DOHH2 (cell line): ENCODE results near the gene NCR1.
"Not testable (repeated sequence)": the region's sequence is repeated elsewhere in the genome, so short reads cannot be mapped to it uniquely, and the experiment has no call there.

ENCODE experiments used
- H3F3A ChIP-seq: fragments of 200-600 bp; sonication (generic), shearing (Covaris generic); 2 replicates; pipeline ENCODE4 v1.6.0; 2016; ENCODE audit warnings: antibody characterized with exemption, mild to moderate bottlenecking; ENCODE audit not compliant: control insufficient read depth, insufficient read depth
- H3K27ac ChIP-seq: fragments of 200-600 bp; sonication (generic); 2 replicates; pipeline ENCODE4 v1.5.1; 2014; ENCODE audit warnings: low read depth, mild to moderate bottlenecking, low read length, moderate library complexity
- H3K27me3 ChIP-seq: fragments of 200-600 bp; sonication (generic); 2 replicates; pipeline ENCODE4 v1.6.1; 2014; ENCODE audit warnings: mild to moderate bottlenecking, low read length, mixed read lengths; ENCODE audit not compliant: control insufficient read depth
- H3K36me3 ChIP-seq: fragments of 200-600 bp; sonication (generic); 2 replicates; pipeline ENCODE4 v1.6.1; 2014; ENCODE audit warnings: mild to moderate bottlenecking, low read length, moderate library complexity, mixed read lengths; ENCODE audit not compliant: control insufficient read depth
- H3K4me1 ChIP-seq: fragments of 200-600 bp; sonication (generic); 2 replicates; pipeline ENCODE4 v1.6.1; 2014; ENCODE audit warnings: mild to moderate bottlenecking, low read length, mixed read lengths; ENCODE audit not compliant: control insufficient read depth
- H3K4me2 ChIP-seq: fragments of 200-600 bp; sonication (generic); 2 replicates; pipeline ENCODE4 v1.6.0; 2014; ENCODE audit warnings: mild to moderate bottlenecking, low read length, moderate library complexity
- H3K4me3 ChIP-seq: fragments of 200-600 bp; sonication (generic); 2 replicates; pipeline ENCODE4 v1.5.1; 2014; ENCODE audit warnings: mild to moderate bottlenecking, low read length, mixed read lengths
- H3K79me2 ChIP-seq: fragments of 200-600 bp; sonication (generic); 2 replicates; pipeline ENCODE4 v1.6.1; 2014; ENCODE audit warnings: mild to moderate bottlenecking, low read length, mixed read lengths; ENCODE audit not compliant: control insufficient read depth
- H3K9me2 ChIP-seq: fragments of 200-600 bp; sonication (generic); replicated peaks from 2 replicates; pipeline ENCODE4 v1.6.1; 2014; ENCODE audit warnings: mild to moderate bottlenecking, low read length, mixed read lengths; ENCODE audit not compliant: control insufficient read depth
- H3K9me3 ChIP-seq: fragments of 200-600 bp; sonication (generic); 2 replicates; pipeline ENCODE4 v1.6.1; 2014; ENCODE audit warnings: antibody characterized with exemption, low read length, mixed read lengths; ENCODE audit not compliant: control insufficient read depth, insufficient read depth
- H4K20me1 ChIP-seq: fragments of 200-600 bp; sonication (generic); 2 replicates; pipeline ENCODE4 v1.6.0; 2014; ENCODE audit warnings: low read depth, mild to moderate bottlenecking, antibody characterized with exemption, low read length, moderate library complexity; ENCODE audit not compliant: control insufficient read depth, insufficient read depth
- EZH2phosphoT487 ChIP-seq: fragments of 200-600 bp; sonication (generic); IDR thresholded peaks from 2 replicates; pipeline ENCODE4 v1.6.1; 2017; ENCODE audit warnings: borderline replicate concordance, mild to moderate bottlenecking, antibody characterized with exemption, low read length, moderate library complexity, mixed read lengths
- TF ChIP-seq, protein P1 (sequence below): fragments of 200-600 bp; sonication (generic); IDR thresholded peaks from one replicate; pipeline ENCODE4 v1.5.1; 2014; ENCODE audit warnings: antibody characterized with exemption, mild to moderate bottlenecking, low read depth, low read length; ENCODE audit not compliant: poor library complexity, severe bottlenecking

NCR1 gene

DNA sequence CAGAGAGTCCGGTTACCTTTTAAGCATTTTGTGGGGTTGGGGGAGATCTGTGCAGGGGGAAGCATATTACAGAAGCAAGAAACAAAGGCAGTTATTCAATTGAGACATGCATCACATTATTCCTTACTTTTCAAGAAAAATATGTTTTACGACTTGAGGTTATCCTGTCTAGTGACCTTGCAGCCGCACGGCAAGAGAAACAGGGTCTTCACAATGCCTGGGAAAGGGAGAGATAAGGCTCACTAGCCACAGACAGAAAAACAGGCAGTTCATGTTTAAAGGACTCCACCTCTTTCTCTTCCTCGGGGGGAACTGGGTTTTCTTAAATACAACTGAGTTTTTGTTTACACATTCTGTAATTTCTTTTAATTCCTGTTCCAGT, 536 bp upstream of the NCR1 start:
- no peaks in the 10 kb centered on the region for H3K79me2 ChIP-seq
- H3K9me2 ChIP-seq = no peaks in the 10 kb centered on the region
- no peaks in the 10 kb centered on the region for H3K36me3 ChIP-seq
- no peaks in the 10 kb centered on the region for H4K20me1 ChIP-seq
- H3K27me3 ChIP-seq = peaks cover 14% of the 10 kb centered on the region; the same call in 1 of the 2 replicates
- H3K4me1 ChIP-seq = no peaks in the 10 kb centered on the region; the same call in 1 of the 2 replicates
- H3K9me3 ChIP-seq = no peaks in the 10 kb centered on the region
- no peaks in the 10 kb centered on the region for H3F3A ChIP-seq
- no peak overlapping the region for H3K27ac ChIP-seq
- H3K4me2 ChIP-seq = no peak overlapping the region
- no peak overlapping the region for H3K4me3 ChIP-seq
- no peak for TF ChIP-seq EZH2phosphoT487
- TF ChIP-seq, protein P1, sequence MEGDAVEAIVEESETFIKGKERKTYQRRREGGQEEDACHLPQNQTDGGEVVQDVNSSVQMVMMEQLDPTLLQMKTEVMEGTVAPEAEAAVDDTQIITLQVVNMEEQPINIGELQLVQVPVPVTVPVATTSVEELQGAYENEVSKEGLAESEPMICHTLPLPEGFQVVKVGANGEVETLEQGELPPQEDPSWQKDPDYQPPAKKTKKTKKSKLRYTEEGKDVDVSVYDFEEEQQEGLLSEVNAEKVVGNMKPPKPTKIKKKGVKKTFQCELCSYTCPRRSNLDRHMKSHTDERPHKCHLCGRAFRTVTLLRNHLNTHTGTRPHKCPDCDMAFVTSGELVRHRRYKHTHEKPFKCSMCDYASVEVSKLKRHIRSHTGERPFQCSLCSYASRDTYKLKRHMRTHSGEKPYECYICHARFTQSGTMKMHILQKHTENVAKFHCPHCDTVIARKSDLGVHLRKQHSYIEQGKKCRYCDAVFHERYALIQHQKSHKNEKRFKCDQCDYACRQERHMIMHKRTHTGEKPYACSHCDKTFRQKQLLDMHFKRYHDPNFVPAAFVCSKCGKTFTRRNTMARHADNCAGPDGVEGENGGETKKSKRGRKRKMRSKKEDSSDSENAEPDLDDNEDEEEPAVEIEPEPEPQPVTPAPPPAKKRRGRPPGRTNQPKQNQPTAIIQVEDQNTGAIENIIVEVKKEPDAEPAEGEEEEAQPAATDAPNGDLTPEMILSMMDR = no peak

- no peak for TF ChIP-seq EZH2phosphoT487
- TF ChIP-seq, protein P1 = no peak
- Histone ChIP-seq H3K27me3 (peaks cover 14% of the 10 kb centered on the region; the same call in 1 of the 2 replicates), H3K36me3 (no peaks in the 10 kb centered on the region), H3K27ac (no peak overlapping the region), H3K4me1 (no peaks in the 10 kb centered on the region; the same call in 1 of the 2 replicates), H3K4me3 (no peak overlapping the region), H3K9me3 (no peaks in the 10 kb centered on the region), H3F3A (no peaks in the 10 kb centered on the region), H4K20me1 (no peaks in the 10 kb centered on the region), H3K9me2 (no peaks in the 10 kb centered on the region), H3K79me2 (no peaks in the 10 kb centered on the region), H3K4me2 (no peak overlapping the region)
These were observed 871 bp downstream of the NCR1 start for GRCh38 chr19:54906819-54907218.

DNA sequence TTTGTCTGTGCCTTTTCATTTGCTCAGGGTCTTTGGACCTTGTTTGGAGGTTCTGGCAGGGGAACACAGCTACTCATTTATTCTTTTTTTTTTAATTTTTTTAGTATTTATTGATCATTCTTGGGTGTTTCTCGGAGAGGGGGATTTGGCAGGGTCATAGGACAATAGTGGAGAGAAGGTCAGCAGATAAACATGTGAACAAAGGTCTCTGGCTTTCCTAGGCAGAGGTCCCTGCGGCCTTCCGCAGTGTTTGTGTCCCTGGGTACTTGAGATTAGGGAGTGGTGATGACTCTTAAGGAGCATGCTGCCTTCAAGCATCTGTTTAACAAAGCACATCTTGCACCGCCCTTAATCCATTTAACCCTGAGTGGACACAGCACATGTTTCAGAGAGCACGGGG, 2.0 kb downstream of the NCR1 start:
- H3K9me3 ChIP-seq, H3K36me3 ChIP-seq, H3K4me1 ChIP-seq, H3F3A ChIP-seq, H4K20me1 ChIP-seq, H3K9me2 ChIP-seq, H3K4me3 ChIP-seq, H3K79me2 ChIP-seq, H3K4me2 ChIP-seq, H3K27ac ChIP-seq: not testable (repeated sequence)
- peaks cover 14% of the 10 kb centered on the region; the same call in 1 of the 2 replicates for H3K27me3 ChIP-seq

DNA sequence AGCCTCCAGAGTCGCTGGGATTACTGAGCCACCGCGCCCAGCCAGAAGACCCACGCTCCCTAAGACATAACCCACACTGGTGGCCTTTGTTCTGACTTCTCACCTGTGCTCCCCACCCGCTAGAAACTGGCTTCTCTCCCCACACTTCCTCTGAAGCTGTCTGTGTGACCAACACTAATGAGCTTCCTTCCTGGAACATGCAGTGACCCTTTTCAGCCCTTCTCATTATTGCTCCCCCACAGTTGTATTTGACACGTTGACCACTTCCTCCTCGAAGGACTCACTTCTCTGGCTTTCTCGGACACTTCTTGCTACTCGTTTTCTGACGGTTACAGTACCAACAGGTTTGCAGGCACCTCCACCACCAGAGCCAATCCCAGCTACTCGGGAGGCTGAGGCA, 10.9 kb downstream of the NCR1 start:
- H3K9me3 ChIP-seq = no peaks in the 10 kb centered on the region
- H3K27ac ChIP-seq = no peak overlapping the region
- H3K4me1 ChIP-seq = no peaks in the 10 kb centered on the region
- no peaks in the 10 kb centered on the region for H3K36me3 ChIP-seq
- no peaks in the 10 kb centered on the region for H3K27me3 ChIP-seq
- H3F3A ChIP-seq = no peaks in the 10 kb centered on the region
- H3K9me2 ChIP-seq = no peaks in the 10 kb centered on the region
- no peak overlapping the region for H3K4me2 ChIP-seq
- TF ChIP-seq, protein P1 = no peak
- TF ChIP-seq EZH2phosphoT487 = no peak
- no peaks in the 10 kb centered on the region for H3K79me2 ChIP-seq
- no peaks in the 10 kb centered on the region for H4K20me1 ChIP-seq
- H3K4me3 ChIP-seq = no peak overlapping the region
